ENCODE data around the gene SEC23IP. TPM values are rescaled to one million over a fixed set of nuclear protein-coding genes. Genes with fewer than 3 reads are reported as not detected.
"Not testable (repeated sequence)": the region's sequence is repeated elsewhere in the genome, so short reads cannot be mapped to it uniquely, and the experiment has no call there.

The SEC23IP gene
- total RNA-seq, 4 donors from 2014 or later = 28.7 to 87.4 (median 41.1) TPM

- peak within 1 kb of the TSS; percentile 77 to 98 (median 86) for H3K4me3 ChIP-seq
- peaks cover 0 to 25% (median 2%) of the 10 kb centered on the region in 4 donors for H3K4me1 ChIP-seq
- H3K36me3 ChIP-seq = no peaks in the 10 kb centered on the region
- DNase-seq = no peak
- TF ChIP-seq CTCF (IDR thresholded peaks at IDR 0.05) (no peak), POLR2A (IDR thresholded peaks at IDR 0.05) (peak; percentile 33 to 56)
- H3K27me3 ChIP-seq = no peaks in the 10 kb centered on the region
- no peaks in the 10 kb centered on the region for H3K9me3 ChIP-seq
- H3K27ac ChIP-seq = peak within 1 kb of the TSS; percentile 79 to 95 (median 92)
These were observed 20.0 kb upstream of the SEC23IP start, which contains the start of gene MCMBP for GRCh38 chr10:119872610-119872859. Gene MCMBP (minus strand): TSS chr10:119872843. CDS start chr10:119872584, 259 bp downstream.

GRCh38 chr10:119872860-119873681 lies 19.5 kb upstream of the SEC23IP start:
- no peaks in the 10 kb centered on the region for H3K9me3 ChIP-seq
- H3K4me3 ChIP-seq = peak overlapping the region; percentile 77 to 98 (median 86)
- H3K27me3 ChIP-seq = no peaks in the 10 kb centered on the region
- no peaks in the 10 kb centered on the region for H3K36me3 ChIP-seq
- TF ChIP-seq POLR2A (IDR thresholded peaks at IDR 0.05) = peak in 1 of 2 donors; percentile 48
- no peak for TF ChIP-seq CTCF (IDR thresholded peaks at IDR 0.05)
- peak; percentile 79 to 94 (median 93) for DNase-seq
- peaks cover 0 to 25% (median 2%) of the 10 kb centered on the region in 4 donors for H3K4me1 ChIP-seq
- peak overlapping the region; percentile 79 to 95 (median 92) for H3K27ac ChIP-seq

- no peak overlapping the region for H3K4me3 ChIP-seq
- TF ChIP-seq POLR2A (IDR thresholded peaks at IDR 0.05) = no peak
- TF ChIP-seq CTCF (IDR thresholded peaks at IDR 0.05) = no peak
- DNase-seq = no peak
- no peak overlapping the region for H3K27ac ChIP-seq
- H3K36me3 ChIP-seq = no peaks in the 10 kb centered on the region
- no peaks in the 10 kb centered on the region for H3K27me3 ChIP-seq
- no peaks in the 10 kb centered on the region for H3K9me3 ChIP-seq
- peaks cover 0 to 4% (median 2%) of the 10 kb centered on the region in 4 donors for H3K4me1 ChIP-seq
These were observed 14.0 kb upstream of the SEC23IP start for GRCh38 chr10:119878524-119878923.

- H3K4me3 ChIP-seq, H3K27ac ChIP-seq, H3K4me1 ChIP-seq, H3K9me3 ChIP-seq, H3K36me3 ChIP-seq, H3K27me3 ChIP-seq, DNase-seq: not testable (repeated sequence)
These were observed 8.5 kb upstream of the SEC23IP start for GRCh38 chr10:119883901-119884611.

- H3K9me3 ChIP-seq, H3K4me1 ChIP-seq, H3K27ac ChIP-seq: not testable (repeated sequence)
These were observed 6.5 kb upstream of the SEC23IP start for GRCh38 chr10:119886070-119886469.

GRCh38 chr10:119888715-119889114 lies 3.8 kb upstream of the SEC23IP start:
- H3K4me3 ChIP-seq, H3K27ac ChIP-seq, DNase-seq: not testable (repeated sequence)

More at GRCh38 chr10:119886070-119886469, 6.5 kb upstream of the SEC23IP start:
- H3K27me3 ChIP-seq, H3K4me3 ChIP-seq, DNase-seq, H3K36me3 ChIP-seq: not testable (repeated sequence)

GRCh38 chr10:119889201-119889600 lies 3.3 kb upstream of the SEC23IP start:
- H3K4me3 ChIP-seq, H3K36me3 ChIP-seq, H3K27ac ChIP-seq, H3K9me3 ChIP-seq, H3K27me3 ChIP-seq, DNase-seq: not testable (repeated sequence)
- peaks cover 0 to 12% (median 6%) of the 10 kb centered on the region in 4 donors for H3K4me1 ChIP-seq

More at GRCh38 chr10:119888715-119889114, 3.8 kb upstream of the SEC23IP start:
- H3K27me3 ChIP-seq, H3K36me3 ChIP-seq, H3K4me1 ChIP-seq, H3K9me3 ChIP-seq: not testable (repeated sequence)

- DNase-seq, H3K36me3 ChIP-seq, H3K27ac ChIP-seq, H3K9me3 ChIP-seq, H3K4me3 ChIP-seq, H3K27me3 ChIP-seq: not testable (repeated sequence)
- peaks cover 0 to 20% (median 7%) of the 10 kb centered on the region in 4 donors for H3K4me1 ChIP-seq
These were observed 2.2 kb upstream of the SEC23IP start for GRCh38 chr10:119890307-119890706.

GRCh38 chr10:119891849-119892187 lies 712 bp upstream of the SEC23IP start:
- peak overlapping the region; percentile 61 to 79 (median 70) for H3K4me3 ChIP-seq
- H3K9me3 ChIP-seq, H3K27me3 ChIP-seq, DNase-seq, H3K36me3 ChIP-seq: not testable (repeated sequence)
- peaks cover 0 to 35% (median 7%) of the 10 kb centered on the region in 4 donors for H3K4me1 ChIP-seq
- peak overlapping the region; percentile 78 to 86 (median 80) for H3K27ac ChIP-seq

All from Peyer's patch (tissue), 4 donors.